Diencephalon (tissue), 1 donor: ENCODE measurements around the gene ENTPD2. TPM values are rescaled to one million over a fixed set of nuclear protein-coding genes. Genes with fewer than 3 reads are reported as not detected.

Experiments used
- small RNA-seq: library from RNA; depleted of rRNA; stranded (forward); fragments of <200 nt; gene quantifications from one replicate; pipeline ENCODE3, GENCODE V24; 2014
- total RNA-seq: library from RNA; depleted of rRNA; stranded (reverse); fragments of >200 nt; gene quantifications from one replicate; pipeline ENCODE4 v1.2.3, GENCODE V29; 2014

Gene ENTPD2
- 3.2 TPM for total RNA-seq

GRCh38 chr9:137053944-137054931, at the start of gene ENTPD2:
TSS of gene ENTPD2 (minus strand) at chr9:137054061. CDS start at chr9:137053997, 64 bp downstream.

GRCh38 chr9:137086531-137087408, 32.9 kb upstream of the ENTPD2 start, which contains the start of gene MAN1B1:
TSS of gene MAN1B1 (plus strand) at chr9:137086985. CDS start at chr9:137087000, 15 bp downstream.

GRCh38 chr9:137077010-137077747, 23.3 kb upstream of the ENTPD2 start, which contains the start of gene UAP1L1:
TSS of gene UAP1L1 (plus strand) at chr9:137077517. CDS start at chr9:137077533, 16 bp downstream.

GRCh38 chr9:137070201-137070905, 16.5 kb upstream of the ENTPD2 start, which contains the start of gene SAPCD2:
TSS of gene SAPCD2 (minus strand) at chr9:137070557. CDS start at chr9:137070460, 97 bp downstream.

GRCh38 chr9:137046088-137046787, 7.6 kb downstream of the ENTPD2 start, which contains the start of gene NPDC1:
TSS of gene NPDC1 (minus strand) at chr9:137046177. CDS start at chr9:137045989, 188 bp downstream.

GRCh38 chr9:137031904-137032640, 21.8 kb downstream of the ENTPD2 start, which contains the start of gene FUT7:
TSS of gene FUT7 (minus strand) at chr9:137032088. CDS start at chr9:137031991, 97 bp downstream.

GRCh38 chr9:137027369-137028262, 26.2 kb downstream of the ENTPD2 start, which contains the start of gene ABCA2:
TSS of gene ABCA2 (minus strand) at chr9:137028237. CDS start at chr9:137028140, 97 bp downstream.

Small RNAs within 50 kb of the gene (small RNA-seq; reads per million reads assigned to genes)
- gene RF00153: 0.08 reads per million

Other genes starting within 250 kb of the ENTPD2 start
- gene RABL6, start 246.1 kb downstream of the ENTPD2 start, total RNA-seq: 35.8 TPM
- gene AJM1, start 211.6 kb downstream of the ENTPD2 start, total RNA-seq: 2.8 TPM
- gene PHPT1, start 204.7 kb downstream of the ENTPD2 start, total RNA-seq: 99.7 TPM
- gene MAMDC4, start 201.7 kb downstream of the ENTPD2 start, total RNA-seq: 2.8 TPM
- 124 TPM for gene EDF1, start 187.8 kb downstream of the ENTPD2 start, total RNA-seq
- gene TRAF2, start 167.5 kb downstream of the ENTPD2 start, total RNA-seq: 10.1 TPM
- gene FBXW5, start 109.3 kb downstream of the ENTPD2 start, total RNA-seq: 63.9 TPM
- not detected for gene C8G, start 108.8 kb downstream of the ENTPD2 start, total RNA-seq
- gene LCN12, start 101.8 kb downstream of the ENTPD2 start, total RNA-seq: 0.46 TPM
- gene PTGDS, start 76.6 kb downstream of the ENTPD2 start, total RNA-seq: 93.2 TPM
- 1.2 TPM for gene LCNL1, start 71.1 kb downstream of the ENTPD2 start, total RNA-seq
- gene PAXX, start 61.6 kb downstream of the ENTPD2 start, total RNA-seq: 14.1 TPM
- gene CLIC3, start 57.5 kb downstream of the ENTPD2 start, total RNA-seq: not detected
- 36.4 TPM for gene ABCA2, start 25.8 kb downstream of the ENTPD2 start, total RNA-seq
- not detected for gene FUT7, start 22.0 kb downstream of the ENTPD2 start, total RNA-seq
- 23.1 TPM for gene NPDC1, start 7.9 kb downstream of the ENTPD2 start, total RNA-seq
- gene SAPCD2, start 16.5 kb upstream of the ENTPD2 start, total RNA-seq: 4.2 TPM
- gene UAP1L1, start 23.5 kb upstream of the ENTPD2 start, total RNA-seq: 0.69 TPM
- 44.8 TPM for gene MAN1B1, start 32.9 kb upstream of the ENTPD2 start, total RNA-seq
- gene DPP7, start 60.7 kb upstream of the ENTPD2 start, total RNA-seq: 38.8 TPM
- gene GRIN1, start 85.1 kb upstream of the ENTPD2 start, total RNA-seq: 69.0 TPM
- not detected for gene LRRC26, start 116.0 kb upstream of the ENTPD2 start, total RNA-seq
- gene TMEM210, start 118.0 kb upstream of the ENTPD2 start, total RNA-seq: not detected
- 24.0 TPM for gene ANAPC2, start 134.5 kb upstream of the ENTPD2 start, total RNA-seq
- gene SSNA1, start 134.6 kb upstream of the ENTPD2 start, total RNA-seq: 27.5 TPM
- 7.8 TPM for gene TPRN, start 146.7 kb upstream of the ENTPD2 start, total RNA-seq
- gene TMEM203, start 151.6 kb upstream of the ENTPD2 start, total RNA-seq: 38.8 TPM
- gene NDOR1, start 151.6 kb upstream of the ENTPD2 start, total RNA-seq: 3.9 TPM
- 1.8 TPM for gene RNF208, start 168.2 kb upstream of the ENTPD2 start, total RNA-seq
- 0.92 TPM for gene CYSRT1, start 171.1 kb upstream of the ENTPD2 start, total RNA-seq
- not detected for gene RNF224, start 173.4 kb upstream of the ENTPD2 start, total RNA-seq
- not detected for gene SLC34A3, start 176.8 kb upstream of the ENTPD2 start, total RNA-seq
- gene TUBB4B, start 187.2 kb upstream of the ENTPD2 start, total RNA-seq: 213 TPM
- not detected for gene STPG3, start 197.2 kb upstream of the ENTPD2 start, total RNA-seq
- gene NELFB, start 201.3 kb upstream of the ENTPD2 start, total RNA-seq: 38.8 TPM
- 0.92 TPM for gene TOR4A, start 223.7 kb upstream of the ENTPD2 start, total RNA-seq
- gene NRARP, start 248.2 kb upstream of the ENTPD2 start, total RNA-seq: 5.8 TPM